K562 (cell line): ENCODE data around the gene MTPN. TPM values are rescaled to one million over a fixed set of nuclear protein-coding genes. Genes with fewer than 3 reads are reported as not detected.
A peak's percentile ranks its signal among the peaks of the same experiment; 100 is the strongest.

Experiments
- CBX3 ChIP-seq, 2 experiments: IDR thresholded peaks; 1 replicate in 1 of 2; 2 replicates in 1 of 2; pipeline ENCODE4 v1.6.1; 2012; ENCODE audit warnings: inconsistent platforms in 2 of 2, low read length in 2 of 2, borderline replicate concordance in 1 of 2, control low read depth in 1 of 2
- CCNT2 ChIP-seq: IDR thresholded peaks from 2 replicates; pipeline ENCODE4 v1.6.1; 2011; ENCODE audit warnings: borderline replicate concordance, low read depth, mild to moderate bottlenecking, moderate library complexity, mixed read lengths, low read length; ENCODE audit not compliant: insufficient read length; ENCODE audit errors: extremely low read depth
- DIDO1 ChIP-seq: fragments of 450-650 bp; IDR thresholded peaks from 2 replicates; pipeline ENCODE4 v1.6.1; 2016; ENCODE audit warnings: low read depth, missing biosample characterization, missing genetic modification characterization
- HDAC3 ChIP-seq: fragments of 450-650 bp; IDR thresholded peaks from 2 replicates; pipeline ENCODE4 v1.6.1; 2018; ENCODE audit warnings: borderline replicate concordance, mild to moderate bottlenecking, moderate library complexity; ENCODE audit not compliant: partially characterized antibody
- RBM25 ChIP-seq: fragments of 200-400 bp; formaldehyde crosslinking; IDR thresholded peaks from 2 replicates; pipeline ENCODE4 v1.6.1; 2018; ENCODE audit warnings: low read length, low read depth, moderate library complexity; ENCODE audit not compliant: severe bottlenecking
- TCF7 ChIP-seq: sonication (generic); IDR thresholded peaks from 2 replicates; pipeline ENCODE4 v1.6.1; 2016; ENCODE audit warnings: antibody characterized with exemption, borderline replicate concordance
- ZBTB17 ChIP-seq: fragments of 450-650 bp; formaldehyde crosslinking; IDR thresholded peaks from 2 replicates; pipeline ENCODE4 v1.4.0; 2020; ENCODE audit warnings: mild to moderate bottlenecking
- polyA plus RNA-seq, 8 experiments: library from polyadenylated mRNA; depleted of rRNA in 4 of 8; stranded (reverse) in 5 of 8; unstranded in 3 of 8; fragments of >200 nt; fragmentation: Nextera tagmentation in 2 of 8; fragmentation: Illumina TruSeq in 1 of 8; extraction: Ambion mirVana in 2 of 8; extraction: Trizol in 1 of 8; gene quantifications; 2 replicates each; pipeline versions ENCODE4 v1.2.1 to v1.2.3, GENCODE V29; 2011 to 2014; ENCODE audit warnings: inconsistent platforms in 1 of 8, missing spikeins in 1 of 8
- total RNA-seq, 7 experiments: library from RNA; depleted of rRNA in 6 of 7; stranded (reverse); fragments of >200 nt in 6 of 7; fragmentation: Illumina TruSeq in 2 of 7; extraction: Trizol in 2 of 7; gene quantifications; 2 replicates each; pipeline versions ENCODE4 v1.2.1 to v1.2.3, GENCODE V29; 2011 to 2021; ENCODE audit warnings: low replicate concordance in 1 of 7
- TF ChIP-seq, protein P1 (sequence below), 3 experiments: fragments of 200-800 bp in 1 of 3; sonication (Bioruptor generic) in 1 of 3; sonication (generic) in 1 of 3; formaldehyde crosslinking in 1 of 3; IDR thresholded peaks; 2 replicates each; pipeline versions ENCODE4 v1.6.1 to v1.8.0; 2016 to 2022; ENCODE audit warnings: mild to moderate bottlenecking in 2 of 3, missing compliant biosample characterization in 2 of 3, missing genetic modification characterization in 2 of 3, missing genetic modification reagents in 1 of 3
- TF ChIP-seq, protein P2 (sequence below): fragments of 450-650 bp; formaldehyde crosslinking; IDR thresholded peaks from 2 replicates; pipeline ENCODE4 v1.4.0; 2020; ENCODE audit warnings: mild to moderate bottlenecking
- TF ChIP-seq, protein P3 (sequence below), 2 experiments: fragments of 450-650 bp; IDR thresholded peaks; 2 replicates each; pipeline ENCODE4 v1.6.1; 2018; ENCODE audit warnings: mild to moderate bottlenecking in 2 of 2, low read depth in 1 of 2; ENCODE audit not compliant: partially characterized antibody in 2 of 2
- TF ChIP-seq, protein P4 (sequence below), 3 experiments: fragments of 200-800 bp in 1 of 3; fragments of 250-450 bp in 1 of 3; fragments of 450-650 bp in 1 of 3; sonication (Bioruptor Pico) in 1 of 3; sonication (Bioruptor generic) in 1 of 3; formaldehyde crosslinking in 1 of 3; IDR thresholded peaks; 2 replicates each; pipeline versions ENCODE4 v1.6.1 to v1.8.0; 2016 to 2022; ENCODE audit warnings: mild to moderate bottlenecking in 2 of 3, missing genetic modification characterization in 2 of 3, missing compliant biosample characterization in 1 of 3, moderate library complexity in 1 of 3
- TF ChIP-seq, protein P5 (sequence below): sonication (generic); formaldehyde crosslinking; IDR thresholded peaks from 2 replicates; pipeline ENCODE4 v1.8.0; 2023; ENCODE audit warnings: mild to moderate bottlenecking, missing genetic modification reagents

Gene MTPN
- total and polyA plus RNA-seq, 9 of the 15 experiments (the other 6 are each of a cell fraction or from before 2014, with no cell fraction given): 68.5 to 261 (median 156) TPM

DNA sequence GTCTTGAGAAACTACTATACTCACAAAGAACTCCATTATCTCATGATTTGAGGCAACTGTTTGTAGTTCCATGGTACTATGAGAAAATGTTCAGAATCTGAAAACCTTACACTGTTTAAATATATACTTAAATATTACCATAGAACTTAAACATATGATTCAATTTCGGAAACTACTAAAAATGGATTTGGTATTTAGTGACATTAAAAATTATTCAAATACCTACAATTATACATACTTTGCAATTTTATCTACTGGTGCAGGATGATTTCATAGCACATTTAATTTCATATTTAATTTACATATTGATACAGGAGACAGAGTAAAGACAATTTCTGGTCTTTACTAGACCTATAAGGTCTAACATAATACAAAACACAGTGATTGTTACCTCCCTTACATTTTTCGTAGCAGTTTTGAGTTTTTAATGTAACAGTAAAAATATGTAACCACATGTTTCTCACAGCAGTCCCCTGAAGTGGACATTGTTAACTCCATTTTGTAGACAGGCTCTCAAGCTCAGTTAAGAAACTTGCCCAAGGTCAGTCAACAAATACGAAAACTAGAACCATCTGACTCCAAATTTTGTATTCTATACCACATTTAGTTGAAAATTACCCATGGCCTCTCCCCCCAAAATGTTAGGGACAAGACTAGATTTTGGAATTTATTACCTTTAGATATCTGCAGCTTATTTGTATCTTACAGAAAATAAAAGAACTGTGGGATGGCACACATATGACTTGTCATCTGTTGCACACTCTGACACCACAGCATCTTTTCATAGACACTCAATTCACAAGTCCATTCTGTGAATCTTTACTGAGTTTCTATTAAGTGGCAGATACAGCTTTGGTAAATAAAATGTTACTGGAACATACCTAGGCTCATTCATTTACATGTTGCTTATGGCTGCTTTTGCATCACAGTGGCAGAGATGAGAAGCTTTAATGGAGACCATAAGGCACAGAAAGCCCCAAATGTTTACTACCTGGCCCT, 36.8 kb downstream of the MTPN start (continued):
- TF ChIP-seq, protein P1, sequence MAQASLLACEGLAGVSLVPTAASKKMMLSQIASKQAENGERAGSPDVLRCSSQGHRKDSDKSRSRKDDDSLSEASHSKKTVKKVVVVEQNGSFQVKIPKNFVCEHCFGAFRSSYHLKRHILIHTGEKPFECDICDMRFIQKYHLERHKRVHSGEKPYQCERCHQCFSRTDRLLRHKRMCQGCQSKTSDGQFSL (CRISPR knock-in tag; IDR thresholded peaks at IDR 0.05): no peak
- TF ChIP-seq, protein P1 (tag; IDR thresholded peaks at IDR 0.05): 0 out of 4 replicates have a peak, but pooled peaks of 1 of the 2 experiments have one; percentile 42
- TF ChIP-seq HDAC3 (no peak), DIDO1 (tag) (no peak), CBX3 (IDR thresholded peaks at IDR 0.05; ENCODE audit: borderline replicate concordance in 1 of 2, low read length in 2 of 2) (no peak), TCF7 (no peak), ZBTB17 (CRISPR knock-in tag) (0 out of 2 replicates have a peak, but pooled peaks have one; percentile 24), CCNT2 (no peak), RBM25 (no peak)
- TF ChIP-seq, protein P2, sequence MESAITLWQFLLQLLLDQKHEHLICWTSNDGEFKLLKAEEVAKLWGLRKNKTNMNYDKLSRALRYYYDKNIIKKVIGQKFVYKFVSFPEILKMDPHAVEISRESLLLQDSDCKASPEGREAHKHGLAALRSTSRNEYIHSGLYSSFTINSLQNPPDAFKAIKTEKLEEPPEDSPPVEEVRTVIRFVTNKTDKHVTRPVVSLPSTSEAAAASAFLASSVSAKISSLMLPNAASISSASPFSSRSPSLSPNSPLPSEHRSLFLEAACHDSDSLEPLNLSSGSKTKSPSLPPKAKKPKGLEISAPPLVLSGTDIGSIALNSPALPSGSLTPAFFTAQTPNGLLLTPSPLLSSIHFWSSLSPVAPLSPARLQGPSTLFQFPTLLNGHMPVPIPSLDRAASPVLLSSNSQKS (CRISPR knock-in tag): no peak
- TF ChIP-seq, protein P3, sequence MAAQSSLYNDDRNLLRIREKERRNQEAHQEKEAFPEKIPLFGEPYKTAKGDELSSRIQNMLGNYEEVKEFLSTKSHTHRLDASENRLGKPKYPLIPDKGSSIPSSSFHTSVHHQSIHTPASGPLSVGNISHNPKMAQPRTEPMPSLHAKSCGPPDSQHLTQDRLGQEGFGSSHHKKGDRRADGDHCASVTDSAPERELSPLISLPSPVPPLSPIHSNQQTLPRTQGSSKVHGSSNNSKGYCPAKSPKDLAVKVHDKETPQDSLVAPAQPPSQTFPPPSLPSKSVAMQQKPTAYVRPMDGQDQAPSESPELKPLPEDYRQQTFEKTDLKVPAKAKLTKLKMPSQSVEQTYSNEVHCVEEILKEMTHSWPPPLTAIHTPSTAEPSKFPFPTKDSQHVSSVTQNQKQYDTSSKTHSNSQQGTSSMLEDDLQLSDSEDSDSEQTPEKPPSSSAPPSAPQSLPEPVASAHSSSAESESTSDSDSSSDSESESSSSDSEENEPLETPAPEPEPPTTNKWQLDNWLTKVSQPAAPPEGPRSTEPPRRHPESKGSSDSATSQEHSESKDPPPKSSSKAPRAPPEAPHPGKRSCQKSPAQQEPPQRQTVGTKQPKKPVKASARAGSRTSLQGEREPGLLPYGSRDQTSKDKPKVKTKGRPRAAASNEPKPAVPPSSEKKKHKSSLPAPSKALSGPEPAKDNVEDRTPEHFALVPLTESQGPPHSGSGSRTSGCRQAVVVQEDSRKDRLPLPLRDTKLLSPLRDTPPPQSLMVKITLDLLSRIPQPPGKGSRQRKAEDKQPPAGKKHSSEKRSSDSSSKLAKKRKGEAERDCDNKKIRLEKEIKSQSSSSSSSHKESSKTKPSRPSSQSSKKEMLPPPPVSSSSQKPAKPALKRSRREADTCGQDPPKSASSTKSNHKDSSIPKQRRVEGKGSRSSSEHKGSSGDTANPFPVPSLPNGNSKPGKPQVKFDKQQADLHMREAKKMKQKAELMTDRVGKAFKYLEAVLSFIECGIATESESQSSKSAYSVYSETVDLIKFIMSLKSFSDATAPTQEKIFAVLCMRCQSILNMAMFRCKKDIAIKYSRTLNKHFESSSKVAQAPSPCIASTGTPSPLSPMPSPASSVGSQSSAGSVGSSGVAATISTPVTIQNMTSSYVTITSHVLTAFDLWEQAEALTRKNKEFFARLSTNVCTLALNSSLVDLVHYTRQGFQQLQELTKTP (IDR thresholded peaks at IDR 0.05; ENCODE audit: low read depth in 1 of 2, partially characterized antibody in 2 of 2): no peak
- TF ChIP-seq, protein P4, sequence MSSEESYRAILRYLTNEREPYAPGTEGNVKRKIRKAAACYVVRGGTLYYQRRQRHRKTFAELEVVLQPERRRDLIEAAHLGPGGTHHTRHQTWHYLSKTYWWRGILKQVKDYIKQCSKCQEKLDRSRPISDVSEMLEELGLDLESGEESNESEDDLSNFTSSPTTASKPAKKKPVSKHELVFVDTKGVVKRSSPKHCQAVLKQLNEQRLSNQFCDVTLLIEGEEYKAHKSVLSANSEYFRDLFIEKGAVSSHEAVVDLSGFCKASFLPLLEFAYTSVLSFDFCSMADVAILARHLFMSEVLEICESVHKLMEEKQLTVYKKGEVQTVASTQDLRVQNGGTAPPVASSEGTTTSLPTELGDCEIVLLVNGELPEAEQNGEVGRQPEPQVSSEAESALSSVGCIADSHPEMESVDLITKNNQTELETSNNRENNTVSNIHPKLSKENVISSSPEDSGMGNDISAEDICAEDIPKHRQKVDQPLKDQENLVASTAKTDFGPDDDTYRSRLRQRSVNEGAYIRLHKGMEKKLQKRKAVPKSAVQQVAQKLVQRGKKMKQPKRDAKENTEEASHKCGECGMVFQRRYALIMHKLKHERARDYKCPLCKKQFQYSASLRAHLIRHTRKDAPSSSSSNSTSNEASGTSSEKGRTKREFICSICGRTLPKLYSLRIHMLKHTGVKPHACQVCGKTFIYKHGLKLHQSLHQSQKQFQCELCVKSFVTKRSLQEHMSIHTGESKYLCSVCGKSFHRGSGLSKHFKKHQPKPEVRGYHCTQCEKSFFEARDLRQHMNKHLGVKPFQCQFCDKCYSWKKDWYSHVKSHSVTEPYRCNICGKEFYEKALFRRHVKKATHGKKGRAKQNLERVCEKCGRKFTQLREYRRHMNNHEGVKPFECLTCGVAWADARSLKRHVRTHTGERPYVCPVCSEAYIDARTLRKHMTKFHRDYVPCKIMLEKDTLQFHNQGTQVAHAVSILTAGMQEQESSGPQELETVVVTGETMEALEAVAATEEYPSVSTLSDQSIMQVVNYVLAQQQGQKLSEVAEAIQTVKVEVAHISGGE (CRISPR knock-in tag; IDR thresholded peaks at IDR 0.05): 0 out of 6 replicates have a peak, but pooled peaks of 1 of the 3 experiments have one; percentile 43
- TF ChIP-seq, protein P5, sequence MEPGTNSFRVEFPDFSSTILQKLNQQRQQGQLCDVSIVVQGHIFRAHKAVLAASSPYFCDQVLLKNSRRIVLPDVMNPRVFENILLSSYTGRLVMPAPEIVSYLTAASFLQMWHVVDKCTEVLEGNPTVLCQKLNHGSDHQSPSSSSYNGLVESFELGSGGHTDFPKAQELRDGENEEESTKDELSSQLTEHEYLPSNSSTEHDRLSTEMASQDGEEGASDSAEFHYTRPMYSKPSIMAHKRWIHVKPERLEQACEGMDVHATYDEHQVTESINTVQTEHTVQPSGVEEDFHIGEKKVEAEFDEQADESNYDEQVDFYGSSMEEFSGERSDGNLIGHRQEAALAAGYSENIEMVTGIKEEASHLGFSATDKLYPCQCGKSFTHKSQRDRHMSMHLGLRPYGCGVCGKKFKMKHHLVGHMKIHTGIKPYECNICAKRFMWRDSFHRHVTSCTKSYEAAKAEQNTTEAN: no peak
